Stimulated activated CD4-positive, alpha-beta T cell treated with anti-CD3 and anti-CD28 coated beads, Interleukin-12 subunit alpha, Interleukin-12 subunit beta, amount 100 ng/mL, for 24 hours (primary cell): Measurements from ENCODE around the gene INSIG2.

Source experiments
- DNase-seq, 2 experiments: peaks; one replicate each; pipeline ENCODE4 v3.0.0-alpha.2; 2020; ENCODE audit warnings: low read depth in 2 of 2

INSIG2 gene

DNA sequence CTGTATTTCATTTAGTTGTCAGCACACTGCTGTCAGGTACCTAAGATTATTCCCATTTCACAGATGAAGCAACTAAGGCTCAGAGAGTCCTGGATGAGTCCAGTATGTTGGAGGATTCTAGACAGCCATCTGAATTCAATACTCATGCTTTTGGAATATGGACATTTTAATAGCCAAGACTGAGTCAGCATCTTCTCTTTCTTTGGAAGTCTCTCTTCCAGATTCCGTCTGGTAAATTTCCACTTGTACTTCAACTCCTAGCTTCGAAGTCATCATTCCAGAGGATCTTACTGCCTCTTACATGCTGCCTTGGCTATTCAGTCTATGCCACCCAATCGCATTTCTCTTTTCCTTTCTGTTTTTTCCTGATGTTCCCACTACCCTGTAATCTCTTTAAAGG is 40.6 kb downstream of the INSIG2 start:
- DNase-seq = no peak

- no peak for DNase-seq
Measured at GRCh38 chr2:118130385-118130784, 42.1 kb downstream of the INSIG2 start.

- DNase-seq = no peak
Measured at GRCh38 chr2:118131771-118132170, 43.5 kb downstream of the INSIG2 start.

DNA sequence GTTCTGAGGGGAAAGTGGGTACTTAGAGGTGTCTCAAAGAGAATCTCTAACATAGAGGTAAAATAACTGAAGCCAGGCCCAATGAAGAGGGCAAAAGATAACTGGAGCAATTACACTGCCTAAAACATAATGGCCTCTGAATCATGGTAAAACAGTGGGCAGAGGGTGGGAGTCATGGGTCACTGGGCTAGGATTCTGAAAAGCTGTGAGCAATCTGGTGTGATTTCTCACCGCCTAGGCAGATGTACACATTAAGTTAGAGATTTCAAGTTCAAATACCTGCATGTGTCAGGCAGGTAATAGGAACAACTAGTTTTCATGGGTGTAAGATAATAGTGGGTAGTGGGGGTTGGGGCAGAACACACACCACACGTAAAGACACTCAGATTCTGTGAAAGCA is 45.6 kb downstream of the INSIG2 start:
- no peak for DNase-seq

GRCh38 chr2:118134650-118135049 is 46.4 kb downstream of the INSIG2 start:
- DNase-seq = no peak

DNA sequence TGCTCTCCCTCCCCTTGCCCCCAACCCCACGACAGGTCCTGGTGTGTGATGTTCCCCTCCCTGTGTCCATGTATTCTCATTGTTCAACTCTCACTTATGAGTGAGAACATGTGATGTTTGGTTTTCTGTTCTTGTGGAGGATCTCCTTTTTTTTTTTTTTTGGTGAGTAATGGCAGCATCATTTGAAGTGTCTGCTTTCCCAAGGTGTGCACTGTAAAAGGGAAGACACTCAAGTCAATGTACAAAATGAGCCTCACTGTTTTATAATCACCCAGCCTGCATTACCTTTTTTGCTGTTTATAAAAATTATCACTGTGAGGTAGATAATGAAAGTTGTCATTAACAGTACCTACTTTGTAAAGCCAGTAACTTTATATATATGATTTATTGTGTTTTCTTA is 56.9 kb downstream of the INSIG2 start:
- DNase-seq = no peak

- no peak for DNase-seq
Measured at GRCh38 chr2:118145806-118146205, 57.5 kb downstream of the INSIG2 start.

DNA sequence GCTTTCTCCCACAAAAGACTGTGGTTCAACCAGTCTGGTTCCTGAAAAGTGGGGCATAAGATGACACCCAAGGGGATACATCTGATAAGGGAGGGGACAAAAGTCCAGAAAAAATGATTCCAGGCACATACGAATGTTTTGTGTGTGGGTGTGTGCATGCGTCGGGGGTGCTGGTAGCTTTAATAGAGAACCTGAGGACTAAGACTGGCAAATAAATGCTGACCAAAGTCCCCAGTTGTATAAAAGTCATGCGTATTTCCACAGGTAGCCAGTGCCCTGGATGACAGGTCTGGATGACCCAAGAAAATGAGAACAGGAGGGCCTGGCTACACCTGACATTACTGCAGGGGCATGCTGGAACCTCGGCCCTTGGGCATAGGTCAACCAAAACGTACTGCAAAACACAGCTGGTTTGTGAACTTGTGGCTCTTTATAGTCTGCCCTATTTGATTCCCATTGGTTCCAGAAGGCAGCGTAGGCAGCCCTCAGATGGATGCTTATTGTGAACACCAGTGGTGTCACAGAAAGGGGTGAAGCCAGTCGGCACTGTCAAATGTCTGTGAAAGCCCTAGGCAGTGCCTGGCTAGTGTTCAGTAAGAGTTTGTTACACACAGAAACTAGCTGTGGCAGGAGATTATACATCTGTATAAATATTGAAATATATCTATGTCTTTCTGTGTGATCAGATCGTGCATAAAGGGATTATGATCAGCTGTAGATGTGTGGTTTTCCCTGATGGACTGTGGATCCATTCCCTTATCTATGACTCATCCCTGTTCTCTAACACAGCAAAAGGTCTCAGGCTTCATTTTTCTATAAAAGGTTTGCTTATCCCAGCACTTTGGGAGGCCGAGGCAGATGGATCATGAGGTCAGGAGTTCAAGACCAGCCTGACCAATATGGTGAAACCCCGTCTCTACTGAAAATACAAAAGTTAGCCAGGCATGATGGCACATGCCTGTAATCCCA is 58.3 kb downstream of the INSIG2 start:
- DNase-seq = no peak

DNA sequence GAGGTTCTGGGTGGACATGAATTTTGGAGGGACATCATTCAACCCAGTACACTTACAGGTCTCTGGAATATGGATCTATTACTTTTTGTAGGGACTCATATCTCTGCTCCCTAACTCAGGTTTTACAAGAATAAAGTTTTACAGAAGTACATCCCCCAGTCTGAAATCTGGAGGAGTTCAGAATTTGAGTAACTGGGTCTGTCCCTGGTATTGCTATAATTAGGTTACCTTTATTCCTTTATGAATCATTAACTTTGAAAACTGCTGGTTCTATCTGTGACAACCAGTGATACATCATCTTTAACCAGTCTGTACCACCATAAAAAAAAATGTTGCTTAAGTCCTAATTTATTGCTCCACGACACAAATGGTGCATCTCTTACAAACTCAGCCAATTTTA is 59.9 kb downstream of the INSIG2 start:
- no peak for DNase-seq

- DNase-seq = no peak
Measured at GRCh38 chr2:118148809-118149208, 60.5 kb downstream of the INSIG2 start.

DNA sequence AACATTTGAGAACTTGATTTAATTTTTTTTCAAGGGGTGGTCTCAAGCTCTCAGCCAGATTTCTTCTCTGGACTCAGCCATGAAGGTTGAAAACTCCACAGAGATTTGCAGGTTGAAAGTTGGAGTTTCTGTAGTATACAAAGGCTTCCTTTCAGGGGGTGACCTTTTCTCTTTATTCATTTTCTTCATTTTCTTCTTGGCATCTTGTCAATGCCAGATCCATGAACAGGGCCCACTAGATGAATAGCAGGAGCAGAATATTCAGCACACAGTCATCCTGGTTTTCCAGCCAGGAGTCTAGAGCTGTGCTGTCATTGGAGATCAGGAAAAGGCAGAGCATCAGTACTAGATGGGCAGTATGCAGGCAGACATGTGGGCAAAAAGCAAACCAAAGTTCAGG is 62.0 kb downstream of the INSIG2 start:
- DNase-seq = no peak

DNA sequence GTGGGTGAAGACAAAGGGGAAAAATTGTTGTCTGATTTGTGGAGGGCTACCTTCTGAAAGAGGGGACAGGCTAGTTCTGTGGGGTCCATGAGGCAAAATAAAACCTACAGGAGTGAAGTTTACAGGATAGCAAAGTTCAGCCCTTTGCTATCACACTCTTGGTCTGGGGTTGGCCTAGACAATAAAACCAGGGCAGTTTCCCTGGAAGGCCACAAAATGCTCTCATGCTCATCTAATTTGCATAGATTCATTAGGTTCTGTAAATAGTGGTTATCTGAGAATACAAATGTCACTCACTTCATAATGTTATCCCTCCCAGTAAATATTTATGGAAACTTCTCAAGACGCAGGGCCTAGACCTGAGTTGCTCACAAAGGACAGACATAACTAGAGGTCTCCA is 63.6 kb downstream of the INSIG2 start:
- no peak for DNase-seq

GRCh38 chr2:118153433-118153832 is 65.2 kb downstream of the INSIG2 start:
- DNase-seq = no peak

DNA sequence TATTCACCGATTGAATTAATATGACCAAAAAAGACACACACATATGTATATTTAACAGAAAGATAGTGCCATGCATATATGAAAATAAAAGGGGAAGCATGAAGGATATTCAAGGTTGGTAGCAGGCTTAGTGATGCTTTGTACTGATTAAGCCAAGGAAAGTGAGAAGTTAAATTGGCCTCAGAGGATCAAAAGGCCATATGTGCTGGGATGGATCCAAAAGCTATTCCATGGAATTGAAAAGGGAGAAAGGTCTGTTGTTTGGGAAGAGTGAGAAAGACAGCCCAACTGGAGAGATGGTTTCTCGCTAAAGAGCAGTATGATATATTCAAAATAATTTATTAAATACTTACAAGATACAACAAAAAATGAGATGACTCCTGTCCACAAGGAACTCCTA is 65.9 kb downstream of the INSIG2 start:
- no peak for DNase-seq
